Measurements from ENCODE around the gene TSPYL6. TPM values are rescaled to one million over a fixed set of nuclear protein-coding genes. Genes with fewer than 3 reads are reported as not detected.

Gene TSPYL6
- not detected in 2 replicates for total RNA-seq

DNA sequence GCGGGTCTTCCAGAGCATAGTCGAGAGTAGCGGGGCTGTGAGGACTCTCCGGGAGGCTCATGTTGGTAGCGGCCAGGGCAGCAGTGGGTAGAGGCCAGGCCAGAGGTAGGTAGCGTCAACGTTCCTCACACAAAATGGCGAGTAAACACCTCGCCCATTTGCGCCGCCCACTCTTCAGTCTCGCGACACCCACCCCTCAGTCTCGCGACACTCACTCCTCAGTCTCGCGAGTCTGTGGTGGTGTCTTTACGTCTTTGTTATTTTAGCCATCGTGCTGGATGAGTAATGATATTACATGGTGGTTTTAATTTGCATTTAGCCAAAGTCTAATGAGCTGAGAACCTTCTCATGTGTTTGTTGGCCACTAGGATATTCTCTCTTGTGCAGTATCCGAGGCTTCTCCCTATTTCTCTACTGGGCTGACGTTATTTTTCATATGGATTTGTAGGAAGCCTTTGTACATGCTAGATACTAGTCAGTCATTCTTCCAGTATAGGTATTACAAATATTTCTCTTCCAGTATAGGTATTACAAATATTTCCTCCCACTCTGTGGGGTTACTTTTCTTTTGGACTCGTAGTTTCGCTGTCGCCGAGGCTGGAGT is at the start of gene TSPYL6:
TSPYL6 (minus strand) TSS at position 139 of the 604 bp plus-strand sequence; CDS start at position 61, 78 bp downstream.

Other genes with a start within 250 kb of the TSPYL6 start
- gene ACYP2, start 140.6 kb downstream of the TSPYL6 start, total RNA-seq, result 13.0 and 16.6 TPM in 2 replicates
- gene SPTBN1, start 200.1 kb upstream of the TSPYL6 start, total RNA-seq, result 692 and 796 TPM in 2 replicates